IMR-90 (cell line): ENCODE data around the gene C1QL1. TPM values are rescaled to one million over a fixed set of nuclear protein-coding genes. Genes with fewer than 3 reads are reported as not detected.

Experiments
- ATAC-seq: fragments of 200-7000 bp; cut with Tn5 transposase; 2 replicates; pipeline ENCODE4 v1.9.1; 2020; ENCODE audit warnings: low read depth, mild to moderate bottlenecking, moderate library complexity
- BruUV-seq: library from RNA; stranded (reverse); fragments of 400-500 nt; replicated peaks from 2 replicates; lab custom pipeline; 2021; lab: Mats Ljungman, UMichigan
- CTCF ChIA-PET: fragments of 300-600 bp; formaldehyde crosslinking; extraction: SDS; loops from one replicate; lab custom pipeline; 2021; ENCODE audit warnings: antibody characterized with exemption; lab: Yijun Ruan, JAX
- POLR2A ChIA-PET: fragments of 300-600 bp; sonication (Branson Sonifier 250); formaldehyde crosslinking; loops from one replicate; lab custom pipeline; 2022; ENCODE audit warnings: antibody characterized with exemption; ENCODE audit not compliant: unreplicated experiment; lab: Charles Lee
- DNase-seq: peaks from one replicate; pipeline ENCODE4 v3.0.0; 2013
- H2AFZ ChIP-seq: replicated peaks from 2 replicates; pipeline ENCODE3; 2013; ENCODE audit warnings: low read length, mild to moderate bottlenecking; ENCODE audit not compliant: poor library complexity
- H2AK5ac ChIP-seq: 2 replicates; pipeline ENCODE4 v1.6.1; 2013; ENCODE audit warnings: low read depth, low read length, inconsistent platforms
- H2AK9ac ChIP-seq: replicated peaks from 2 replicates; pipeline ENCODE3; 2013; ENCODE audit warnings: mild to moderate bottlenecking, low read depth, low read length, moderate library complexity; ENCODE audit not compliant: poor library complexity
- H2BK120ac ChIP-seq: 2 replicates; pipeline ENCODE4 v1.6.1; 2013; ENCODE audit warnings: low read depth, low read length, inconsistent platforms
- H2BK15ac ChIP-seq: 3 replicates; pipeline ENCODE4 v1.6.1; 2013; ENCODE audit warnings: low read depth, low read length, inconsistent platforms
- H2BK20ac ChIP-seq: 2 replicates; pipeline ENCODE4 v1.6.1; 2013; ENCODE audit warnings: low read depth, mild to moderate bottlenecking, inconsistent platforms, low read length, moderate library complexity
- H2BK5ac ChIP-seq: 2 replicates; pipeline ENCODE4 v1.6.1; 2013; ENCODE audit warnings: mild to moderate bottlenecking, low read depth, low read length, inconsistent platforms; ENCODE audit not compliant: poor library complexity, severe bottlenecking
- H3K14ac ChIP-seq: replicated peaks from 2 replicates; pipeline ENCODE4 v1.6.1; 2013; ENCODE audit warnings: low read depth, low read length, inconsistent platforms
- H3K18ac ChIP-seq: 2 replicates; pipeline ENCODE4 v1.6.1; 2013; ENCODE audit warnings: low read depth, low read length, control low read depth
- H3K23ac ChIP-seq: 2 replicates; pipeline ENCODE4 v1.6.1; 2013; ENCODE audit warnings: low read depth, low read length, inconsistent platforms
- H3K27ac ChIP-seq: 2 replicates; pipeline ENCODE4 v1.5.1; 2013; ENCODE audit warnings: mild to moderate bottlenecking, control low read depth, low read length; ENCODE audit not compliant: insufficient read depth
- H3K27me3 ChIP-seq: 2 replicates; pipeline ENCODE4 v1.6.1; 2013; ENCODE audit warnings: low read length; ENCODE audit not compliant: control insufficient read depth, insufficient read depth
- H3K36me3 ChIP-seq: 2 replicates; pipeline ENCODE4 v1.6.1; 2013; ENCODE audit warnings: low read length, mixed read lengths; ENCODE audit not compliant: control insufficient read depth, insufficient read depth
- H3K4ac ChIP-seq: 2 replicates; pipeline ENCODE4 v1.6.1; 2013; ENCODE audit warnings: low read depth, low read length, inconsistent platforms
- H3K4me1 ChIP-seq: 2 replicates; pipeline ENCODE4 v1.6.1; 2013; ENCODE audit warnings: low read length, mixed read lengths; ENCODE audit not compliant: control insufficient read depth, insufficient read depth
- H3K4me2 ChIP-seq: 2 replicates; pipeline ENCODE4 v1.6.1; 2013; ENCODE audit warnings: low read depth, mild to moderate bottlenecking, control low read depth, low read length, moderate library complexity
- H3K4me3 ChIP-seq: 2 replicates; pipeline ENCODE4 v1.5.1; 2013; ENCODE audit warnings: low read depth, mild to moderate bottlenecking, control low read depth, low read length, moderate library complexity; ENCODE audit not compliant: insufficient read depth
- H3K56ac ChIP-seq: 2 replicates; pipeline ENCODE4 v1.6.1; 2013; ENCODE audit warnings: low read length, inconsistent platforms; ENCODE audit not compliant: insufficient read depth; ENCODE audit errors: extremely low read depth
- H3K79me1 ChIP-seq, 2 experiments: 2 replicates each; pipeline ENCODE4 v1.6.1; 2013; ENCODE audit warnings: low read length in 2 of 2, inconsistent platforms in 1 of 2, low read depth in 1 of 2
- H3K9ac ChIP-seq: 2 replicates; pipeline ENCODE4 v1.6.1; 2013; ENCODE audit warnings: low read depth, low read length, control low read depth
- H3K9me1 ChIP-seq: 2 replicates; pipeline ENCODE4 v1.6.1; 2013; ENCODE audit warnings: low read length, inconsistent platforms; ENCODE audit not compliant: insufficient read depth
- H3K9me3 ChIP-seq: 2 replicates; pipeline ENCODE4 v1.6.1; 2013; ENCODE audit warnings: low read length; ENCODE audit not compliant: control insufficient read depth, insufficient read depth
- H4K20me1 ChIP-seq: 2 replicates; pipeline ENCODE4 v1.6.1; 2013; ENCODE audit warnings: low read length, inconsistent platforms; ENCODE audit not compliant: insufficient read depth
- H4K5ac ChIP-seq: 2 replicates; pipeline ENCODE4 v1.6.1; 2013; ENCODE audit warnings: mild to moderate bottlenecking, low read depth, low read length, control low read depth
- H4K8ac ChIP-seq, 2 experiments: 2 replicates each; pipeline ENCODE4 v1.6.1; 2013; ENCODE audit warnings: low read depth in 2 of 2, low read length in 2 of 2, control low read depth in 1 of 2, inconsistent platforms in 1 of 2
- H4K91ac ChIP-seq: 2 replicates; pipeline ENCODE4 v1.6.1; 2013; ENCODE audit warnings: low read depth, low read length, inconsistent platforms; ENCODE audit not compliant: insufficient read depth
- CEBPB ChIP-seq: IDR thresholded peaks from 2 replicates; pipeline ENCODE4 v1.6.1; 2012; ENCODE audit warnings: low read depth, low read length, improper control_type of control experiment
- CHD1 ChIP-seq: IDR thresholded peaks from 2 replicates; pipeline ENCODE4 v1.6.1; 2012; ENCODE audit warnings: low read depth, low read length, improper control_type of control experiment
- FOS ChIP-seq: fragments of 150-350 bp; IDR thresholded peaks from 2 replicates; pipeline ENCODE4 v1.6.1; 2016; ENCODE audit warnings: low read depth, low read length
- MAFK ChIP-seq: IDR thresholded peaks from 2 replicates; pipeline ENCODE4 v1.6.1; 2012; ENCODE audit warnings: low read depth, low read length, improper control_type of control experiment
- MAZ ChIP-seq: IDR thresholded peaks from 2 replicates; pipeline ENCODE4 v1.6.1; 2012; ENCODE audit warnings: low read depth, mild to moderate bottlenecking, low read length, improper control_type of control experiment, moderate library complexity, borderline replicate concordance
- MXI1 ChIP-seq: IDR thresholded peaks from 2 replicates; pipeline ENCODE4 v1.6.1; 2012; ENCODE audit warnings: low read depth, mild to moderate bottlenecking, low read length, moderate library complexity, borderline replicate concordance
- NFE2L2 ChIP-seq: fragments of 150-350 bp; IDR thresholded peaks from 2 replicates; pipeline ENCODE4 v1.6.1; 2016; ENCODE audit warnings: low read depth, mild to moderate bottlenecking, low read length
- POLR2A ChIP-seq: IDR thresholded peaks from 2 replicates; pipeline ENCODE4 v1.6.1; 2012; ENCODE audit warnings: mild to moderate bottlenecking, low read depth, low read length
- RFX5 ChIP-seq: IDR thresholded peaks from 2 replicates; pipeline ENCODE4 v1.8.0; 2012; ENCODE audit warnings: low read depth, mild to moderate bottlenecking, low read length, moderate library complexity
- SMC3 ChIP-seq: fragments of 150-350 bp; IDR thresholded peaks from 2 replicates; pipeline ENCODE4 v1.6.1; 2016; ENCODE audit warnings: low read depth, mild to moderate bottlenecking, antibody characterized with exemption, low read length, moderate library complexity
- WGBS, 2 experiments: methylation state at CpG; one replicate each; pipeline versions ENCODE4 v1.1.5 to v1.1.7; 2013; ENCODE audit warnings: missing lambda C conversion rate in 2 of 2; ENCODE audit not compliant: insufficient read length in 1 of 2; ENCODE audit errors: extremely low coverage in 2 of 2; 5-methylcytosine and 5-hydroxymethylcytosine counted together
- dilution Hi-C: fragments of 300-500 bp; cut with HindIII; formaldehyde crosslinking; loops from one replicate; pipeline ENCODE4 v1.14.3; 2018; ENCODE audit warnings: low sequenced_read_pairs; ENCODE audit not compliant: unreplicated experiment
- in situ Hi-C: fragments of 300-500 bp; cut with MboI; formaldehyde crosslinking; loops from 3 replicates; pipeline ENCODE4 v1.14.3; 2019; ENCODE audit warnings: low sequenced_read_pairs, inconsistent platforms, mixed read lengths
- intact Hi-C: fragments of 100-400 bp; cut with micrococcal nuclease; formaldehyde crosslinking; loops from 2 replicates; pipeline ENCODE4 v1.10.0; 2022
- polyA plus RNA-seq, 3 experiments: library from polyadenylated mRNA; depleted of rRNA; stranded (reverse); fragments of >200 nt; gene quantifications; 2 replicates each; pipeline ENCODE4 v1.2.3, GENCODE V29; 2012; ENCODE audit warnings: low replicate concordance in 1 of 3
- total RNA-seq: library from RNA; depleted of rRNA; stranded (reverse); fragments of >200 nt; gene quantifications from 2 replicates; pipeline ENCODE4 v1.2.3, GENCODE V29; 2012
- TF ChIP-seq, protein P1 (sequence below): fragments of 150-350 bp; IDR thresholded peaks from 2 replicates; pipeline ENCODE4 v1.6.1; 2017; ENCODE audit warnings: mild to moderate bottlenecking, antibody characterized with exemption, low read length, low read depth
- TF ChIP-seq, protein P2 (sequence below): fragments of 150-350 bp; IDR thresholded peaks from 2 replicates; pipeline ENCODE4 v1.6.1; 2016; ENCODE audit warnings: low read depth, mild to moderate bottlenecking, low read length, moderate library complexity, borderline replicate concordance

C1QL1 gene
- total and polyA plus RNA-seq, 2 of the 4 experiments (the other 2 are of a cell fraction): 0.18 to 0.84 TPM

DNA sequence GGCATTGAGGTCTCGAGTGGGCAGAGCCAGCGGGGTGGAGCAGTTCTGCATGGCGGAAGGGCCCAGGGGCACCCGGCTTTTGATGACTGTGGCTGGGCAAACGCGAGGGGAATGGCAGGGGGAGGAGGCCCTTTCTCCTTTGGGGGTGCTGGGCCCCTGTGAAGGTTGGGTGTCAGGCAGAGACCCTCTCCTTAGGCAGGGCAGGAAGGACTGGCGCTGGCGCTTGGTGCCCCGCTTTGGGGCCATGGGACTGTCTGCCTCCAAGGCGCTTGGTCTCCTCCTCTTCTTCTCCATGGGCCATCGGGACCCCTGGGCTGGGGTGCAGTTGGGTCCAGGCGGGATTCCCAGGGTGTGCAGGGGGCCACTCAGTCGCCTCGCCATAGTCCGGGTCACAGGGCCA, 40.0 kb downstream of the C1QL1 start:
- H3K36me3 ChIP-seq: peaks cover 12% of the 10 kb centered on the region
- no TSS peak for BruUV-seq
- no peak overlapping the region for H3K4ac ChIP-seq
- no peak overlapping the region for H2BK120ac ChIP-seq
- dilution Hi-C loops: no loop called here
- H2BK5ac ChIP-seq: no peak overlapping the region
- ATAC-seq: no peak
- in situ Hi-C loops: no loop called here
- no peak overlapping the region for H3K4me3 ChIP-seq
- no peak overlapping the region for H2BK20ac ChIP-seq
- H2BK15ac ChIP-seq: no peak overlapping the region
- H4K5ac ChIP-seq: no peak overlapping the region
- H3K56ac ChIP-seq: no peak overlapping the region
- no peak overlapping the region for H3K27ac ChIP-seq
- no peak overlapping the region for H3K18ac ChIP-seq
- H4K8ac ChIP-seq: no peak overlapping the region
- H4K91ac ChIP-seq: no peak overlapping the region
- no peak overlapping the region for H3K23ac ChIP-seq
- 100% methylated on average over 10 of the region's 15 CpGs; no CpG with 5 or more reads in 1 of the 2 experiments for WGBS, 2 experiments
- no peaks in the 10 kb centered on the region for H4K20me1 ChIP-seq
- no peak overlapping the region for H2AFZ ChIP-seq
- H3K9me1 ChIP-seq: no peaks in the 10 kb centered on the region
- H3K4me2 ChIP-seq: no peak overlapping the region
- ChIA-PET CTCF (no interaction called here), POLR2A (no interaction called here)
- H2AK5ac ChIP-seq: no peak overlapping the region
- no peak for DNase-seq
- no peak for TF ChIP-seq RFX5
- TF ChIP-seq, protein P1, sequence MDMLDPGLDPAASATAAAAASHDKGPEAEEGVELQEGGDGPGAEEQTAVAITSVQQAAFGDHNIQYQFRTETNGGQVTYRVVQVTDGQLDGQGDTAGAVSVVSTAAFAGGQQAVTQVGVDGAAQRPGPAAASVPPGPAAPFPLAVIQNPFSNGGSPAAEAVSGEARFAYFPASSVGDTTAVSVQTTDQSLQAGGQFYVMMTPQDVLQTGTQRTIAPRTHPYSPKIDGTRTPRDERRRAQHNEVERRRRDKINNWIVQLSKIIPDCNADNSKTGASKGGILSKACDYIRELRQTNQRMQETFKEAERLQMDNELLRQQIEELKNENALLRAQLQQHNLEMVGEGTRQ: no peak
- no peak for TF ChIP-seq MAZ
- no peak for TF ChIP-seq FOS
- no peak for TF ChIP-seq SMC3
- TF ChIP-seq POLR2A: no peak
- TF ChIP-seq CEBPB: no peak
- no peak for TF ChIP-seq NFE2L2
- TF ChIP-seq MXI1: no peak
- TF ChIP-seq CHD1: no peak
- TF ChIP-seq, protein P2, sequence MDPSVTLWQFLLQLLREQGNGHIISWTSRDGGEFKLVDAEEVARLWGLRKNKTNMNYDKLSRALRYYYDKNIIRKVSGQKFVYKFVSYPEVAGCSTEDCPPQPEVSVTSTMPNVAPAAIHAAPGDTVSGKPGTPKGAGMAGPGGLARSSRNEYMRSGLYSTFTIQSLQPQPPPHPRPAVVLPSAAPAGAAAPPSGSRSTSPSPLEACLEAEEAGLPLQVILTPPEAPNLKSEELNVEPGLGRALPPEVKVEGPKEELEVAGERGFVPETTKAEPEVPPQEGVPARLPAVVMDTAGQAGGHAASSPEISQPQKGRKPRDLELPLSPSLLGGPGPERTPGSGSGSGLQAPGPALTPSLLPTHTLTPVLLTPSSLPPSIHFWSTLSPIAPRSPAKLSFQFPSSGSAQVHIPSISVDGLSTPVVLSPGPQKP: no peak
- TF ChIP-seq MAFK: no peak
- intact Hi-C loops: no loop called here
- H3K9me3 ChIP-seq: no peaks in the 10 kb centered on the region
- no peaks in the 10 kb centered on the region for H3K4me1 ChIP-seq
- peaks cover 8 to 9% of the 10 kb centered on the region in 2 experiments; a peak in 3 of 4 replicates for H3K79me1 ChIP-seq
- H2AK9ac ChIP-seq: no peak overlapping the region
- H3K9ac ChIP-seq: no peak overlapping the region
- no peaks in the 10 kb centered on the region for H3K27me3 ChIP-seq
- no peak overlapping the region for H3K14ac ChIP-seq
